HepG2 (cell line): ENCODE measurements around the gene VEZT. TPM values are rescaled to one million over a fixed set of nuclear protein-coding genes. Genes with fewer than 3 reads are reported as not detected.

ENCODE experiments used
- ATAC-seq: fragments of 200-7000 bp; cut with Tn5 transposase; 3 replicates; pipeline ENCODE4 v1.9.1; 2020; ENCODE audit warnings: mild to moderate bottlenecking, moderate library complexity
- BruUV-seq: library from RNA; stranded (reverse); fragments of 400-500 nt; replicated peaks from 2 replicates; lab custom pipeline; 2021; lab: Mats Ljungman, UMichigan
- CTCF ChIA-PET: fragments of 300-600 bp; formaldehyde crosslinking; extraction: SDS; loops from one replicate; lab custom pipeline; 2021; ENCODE audit warnings: low total read pairs, inconsistent platforms, low intra/inter-chr PET ratio; lab: Yijun Ruan, JAX
- POLR2A ChIA-PET: fragments of 350-600 bp; sonication (Branson Sonifier 250); formaldehyde crosslinking; loops from one replicate; lab custom pipeline; 2020; ENCODE audit warnings: antibody characterized with exemption, inconsistent platforms; lab: Yijun Ruan, JAX
- DNase-seq: peaks from one replicate; pipeline ENCODE4 v3.0.0-alpha.2; 2015; ENCODE audit warnings: low spot score
- FAIRE-seq: peaks from 3 replicates; lab custom pipeline; 2011; peaks lifted over from hg19 to GRCh38; lab: Jason Lieb, UNC
- H2AFZ ChIP-seq: one replicate; pipeline ENCODE4 v1.6.1; 2011; ENCODE audit warnings: low read length, inconsistent platforms
- H3K27ac ChIP-seq: fragments of 300-600 bp; 3 replicates; pipeline ENCODE4 v1.8.0; 2011; ENCODE audit warnings: mixed run types, mild to moderate bottlenecking, mixed read lengths, low read length, inconsistent platforms; ENCODE audit not compliant: insufficient read depth; ENCODE audit errors: extremely low read length
- H3K27me3 ChIP-seq, 2 experiments: fragments of 200-600 bp in 1 of 2; 2 replicates in 1 of 2; 3 replicates in 1 of 2; pipeline versions ENCODE4 v1.6.0 to v1.8.0; 2011; ENCODE audit warnings: low read length in 2 of 2, mild to moderate bottlenecking in 2 of 2, moderate library complexity in 2 of 2, inconsistent platforms in 1 of 2; ENCODE audit not compliant: insufficient read depth in 2 of 2, control insufficient read depth in 1 of 2
- H3K36me3 ChIP-seq, 2 experiments: fragments of 200-600 bp in 1 of 2; replicated peaks in 1 of 2; 2 replicates in 1 of 2; 3 replicates in 1 of 2; pipeline versions ENCODE4 v1.5.1 to v1.8.0; 2011; ENCODE audit warnings: low read length in 2 of 2, inconsistent platforms in 1 of 2; ENCODE audit not compliant: insufficient read depth in 2 of 2, control insufficient read depth in 1 of 2
- H3K4me1 ChIP-seq: 2 replicates; pipeline ENCODE4 v1.5.1; 2012; ENCODE audit warnings: low read length, inconsistent platforms; ENCODE audit not compliant: insufficient read depth
- H3K4me2 ChIP-seq: 2 replicates; pipeline ENCODE4 v1.6.0; 2011; ENCODE audit warnings: low read depth, low read length, inconsistent platforms
- H3K4me3 ChIP-seq, 3 experiments: fragments of 200-600 bp in 1 of 3; sonication (generic), shearing (Covaris generic) in 1 of 3; replicated peaks in 1 of 3; 2 replicates each; pipeline ENCODE4 v1.5.1; 2011 to 2016; ENCODE audit warnings: low read length in 3 of 3, inconsistent platforms in 2 of 3, low read depth in 2 of 3, mild to moderate bottlenecking in 2 of 3, control low read depth in 1 of 3, mixed read lengths in 1 of 3; ENCODE audit not compliant: insufficient read depth in 1 of 3
- H3K79me2 ChIP-seq: one replicate; pipeline ENCODE4 v1.6.1; 2011; ENCODE audit warnings: low read length, inconsistent platforms; ENCODE audit not compliant: insufficient read depth
- H3K9ac ChIP-seq: 2 replicates; pipeline ENCODE4 v1.6.0; 2011; ENCODE audit warnings: mild to moderate bottlenecking, low read depth, low read length, inconsistent platforms; ENCODE audit not compliant: insufficient read depth
- H3K9me3 ChIP-seq: 2 replicates; pipeline ENCODE4 v1.5.1; 2012; ENCODE audit warnings: mild to moderate bottlenecking, low read length
- H4K20me1 ChIP-seq: 2 replicates; pipeline ENCODE4 v1.6.0; 2011; ENCODE audit warnings: inconsistent platforms, mild to moderate bottlenecking, low read length, moderate library complexity; ENCODE audit not compliant: insufficient read depth
- BATF2 ChIP-seq: sonication (generic); formaldehyde crosslinking; IDR thresholded peaks from 2 replicates; pipeline ENCODE4 v1.8.0; 2022; ENCODE audit warnings: mild to moderate bottlenecking, missing genetic modification reagents, moderate library complexity
- FOXO4 ChIP-seq: sonication (generic); formaldehyde crosslinking; conservative IDR thresholded peaks from 2 replicates; pipeline ENCODE4 v1.8.1; 2023; ENCODE audit warnings: missing genetic modification reagents
- KDM5A ChIP-seq: fragments of 200-600 bp; sonication (generic); IDR thresholded peaks from 2 replicates; pipeline ENCODE4 v1.7.0; 2018; ENCODE audit warnings: antibody characterized with exemption, mild to moderate bottlenecking, low read length, borderline replicate concordance
- MAFG ChIP-seq: sonication (generic); formaldehyde crosslinking; IDR thresholded peaks from 2 replicates; pipeline ENCODE4 v1.5.1; 2020; ENCODE audit warnings: mild to moderate bottlenecking, missing genetic modification reagents
- NCOA2 ChIP-seq: sonication (generic); formaldehyde crosslinking; IDR thresholded peaks from 2 replicates; pipeline ENCODE4 v1.8.0; 2022; ENCODE audit warnings: inconsistent platforms
- NFIB ChIP-seq: sonication (generic); formaldehyde crosslinking; IDR thresholded peaks from 2 replicates; pipeline ENCODE4 v1.9.0; 2021; ENCODE audit warnings: missing genetic modification reagents, mild to moderate bottlenecking, borderline replicate concordance
- NRL ChIP-seq: sonication (generic); formaldehyde crosslinking; IDR thresholded peaks from 2 replicates; pipeline ENCODE4 v1.5.0; 2020; ENCODE audit warnings: missing genetic modification reagents, mild to moderate bottlenecking, moderate library complexity, borderline replicate concordance
- PAXIP1 ChIP-seq: sonication (generic); formaldehyde crosslinking; conservative IDR thresholded peaks from 2 replicates; pipeline ENCODE4 v1.4.0; 2020; ENCODE audit warnings: mild to moderate bottlenecking, missing genetic modification reagents, moderate library complexity
- PBX3 ChIP-seq: sonication (generic); formaldehyde crosslinking; IDR thresholded peaks from 2 replicates; pipeline ENCODE4 v1.8.1; 2023; ENCODE audit warnings: missing genetic modification reagents, inconsistent platforms, borderline replicate concordance
- POLR2AphosphoS5 ChIP-seq: IDR thresholded peaks from 2 replicates; pipeline ENCODE4 v1.6.1; 2012; ENCODE audit warnings: low read depth, low read length
- SAFB2 ChIP-seq: sonication (generic); formaldehyde crosslinking; IDR thresholded peaks from 2 replicates; pipeline ENCODE4 v1.5.1; 2020; ENCODE audit warnings: missing genetic modification reagents, low read depth, mild to moderate bottlenecking, borderline replicate concordance
- ZNF44 ChIP-seq: sonication (generic); formaldehyde crosslinking; IDR thresholded peaks from 2 replicates; pipeline ENCODE4 v1.5.1; 2020; ENCODE audit warnings: mild to moderate bottlenecking, missing genetic modification reagents
- ZNF564 ChIP-seq: sonication (generic); formaldehyde crosslinking; IDR thresholded peaks from 2 replicates; pipeline ENCODE4 v1.8.1; 2023; ENCODE audit warnings: mild to moderate bottlenecking, missing genetic modification reagents
- ZNF616 ChIP-seq: sonication (generic); formaldehyde crosslinking; IDR thresholded peaks from 2 replicates; pipeline ENCODE4 v1.5.0; 2020; ENCODE audit warnings: low read depth, mild to moderate bottlenecking, missing genetic modification reagents
- ZNF704 ChIP-seq: sonication (generic); formaldehyde crosslinking; IDR thresholded peaks from 2 replicates; pipeline ENCODE4 v1.8.1; 2023; ENCODE audit warnings: mild to moderate bottlenecking, inconsistent platforms, moderate library complexity, missing genetic modification reagents, borderline replicate concordance
- WGBS: methylation state at CpG from one replicate; pipeline ENCODE4 v1.1.6; 2017; ENCODE audit warnings: low lambda C conversion rate; 5-methylcytosine and 5-hydroxymethylcytosine counted together
- in situ Hi-C: cut with HindIII; loops from 2 replicates; pipeline ENCODE4 v1.10.0; 2017; ENCODE audit warnings: low pct_unique_long_range_greater_than_20kb; ENCODE audit not compliant: extremely low pct_ligation_motif_present
- intact Hi-C: fragments of 100-400 bp; cut with micrococcal nuclease; formaldehyde crosslinking; loops from one replicate; pipeline ENCODE4 v1.10.0; 2022; ENCODE audit not compliant: unreplicated experiment
- polyA plus RNA-seq, 8 experiments: library from polyadenylated mRNA; depleted of rRNA in 3 of 8; stranded (reverse) in 7 of 8; unstranded in 1 of 8; fragments of >200 nt; fragmentation: Illumina TruSeq in 4 of 8; extraction: Trizol in 4 of 8; gene quantifications; 2 replicates each; pipeline versions ENCODE4 v1.2.1 to v1.2.3, GENCODE V29; 2011 to 2016; ENCODE audit warnings: low read depth in 4 of 8, missing spikeins in 1 of 8, mixed read lengths in 1 of 8; ENCODE audit not compliant: insufficient read depth in 1 of 8
- total RNA-seq, 5 experiments: library from RNA; depleted of rRNA; stranded (reverse); fragments of >200 nt; fragmentation: Illumina TruSeq; extraction: Trizol; gene quantifications; 2 replicates each; pipeline ENCODE4 v1.2.3, GENCODE V29; 2016; ENCODE audit warnings: low read depth in 1 of 5

VEZT gene
- total and polyA plus RNA-seq, 2 of the 13 experiments (the other 11 are each of a cell fraction or from before 2014, with no cell fraction given), result 35.5 to 51.6 TPM

GRCh38 chr12:95271465-95271864 is 53.9 kb downstream of the VEZT start (continued):
- TF ChIP-seq PAXIP1 (CRISPR knock-in tag) (no peak), ZNF704 (CRISPR knock-in tag) (no peak), SAFB2 (CRISPR knock-in tag) (no peak), NRL (CRISPR knock-in tag) (no peak)

GRCh38 chr12:95277139-95277538 is 59.5 kb downstream of the VEZT start:
- in situ Hi-C loops (no loop called here), intact Hi-C loops (no loop called here)
- Histone ChIP-seq H3K27me3 (no peaks in the 10 kb centered on the region), H4K20me1 (no peaks in the 10 kb centered on the region), H3K4me3 (no peak overlapping the region), H3K27ac (no peak overlapping the region), H3K4me1 (no peaks in the 10 kb centered on the region), H2AFZ (no peak overlapping the region), H3K79me2 (no peaks in the 10 kb centered on the region), H3K9ac (no peak overlapping the region), H3K4me2 (no peak overlapping the region), H3K36me3 (peaks cover 4 to 12% of the 10 kb centered on the region in 2 experiments), H3K9me3 (no peaks in the 10 kb centered on the region)
- 95% methylated on average over 1 of the region's 1 CpG for WGBS
- FAIRE-seq (no peak), DNase-seq (no peak), ATAC-seq (no peak)
- ChIA-PET CTCF (no interaction called here), POLR2A (no interaction called here)
- TF ChIP-seq NCOA2 (CRISPR knock-in tag) (no peak), FOXO4 (CRISPR knock-in tag) (no peak), NFIB (CRISPR knock-in tag) (no peak), PBX3 (CRISPR knock-in tag) (no peak), MAFG (no peak), ZNF616 (CRISPR knock-in tag) (no peak), KDM5A (no peak), BATF2 (no peak), ZNF564 (CRISPR knock-in tag) (no peak), POLR2AphosphoS5 (no peak), ZNF44 (CRISPR knock-in tag) (no peak)
- BruUV-seq, result no TSS peak
